CD4-positive, alpha-beta T cell treated with Interleukin-21 for 1 hour (primary cell): ENCODE results near the gene CNTNAP2.
"Not testable (repeated sequence)": the region's sequence is repeated elsewhere in the genome, so short reads cannot be mapped to it uniquely, and the experiment has no call there.

ENCODE experiments used
- DNase-seq: peaks from one replicate; pipeline ENCODE4 v3.0.0-alpha.2; 2020

Gene CNTNAP2

DNA sequence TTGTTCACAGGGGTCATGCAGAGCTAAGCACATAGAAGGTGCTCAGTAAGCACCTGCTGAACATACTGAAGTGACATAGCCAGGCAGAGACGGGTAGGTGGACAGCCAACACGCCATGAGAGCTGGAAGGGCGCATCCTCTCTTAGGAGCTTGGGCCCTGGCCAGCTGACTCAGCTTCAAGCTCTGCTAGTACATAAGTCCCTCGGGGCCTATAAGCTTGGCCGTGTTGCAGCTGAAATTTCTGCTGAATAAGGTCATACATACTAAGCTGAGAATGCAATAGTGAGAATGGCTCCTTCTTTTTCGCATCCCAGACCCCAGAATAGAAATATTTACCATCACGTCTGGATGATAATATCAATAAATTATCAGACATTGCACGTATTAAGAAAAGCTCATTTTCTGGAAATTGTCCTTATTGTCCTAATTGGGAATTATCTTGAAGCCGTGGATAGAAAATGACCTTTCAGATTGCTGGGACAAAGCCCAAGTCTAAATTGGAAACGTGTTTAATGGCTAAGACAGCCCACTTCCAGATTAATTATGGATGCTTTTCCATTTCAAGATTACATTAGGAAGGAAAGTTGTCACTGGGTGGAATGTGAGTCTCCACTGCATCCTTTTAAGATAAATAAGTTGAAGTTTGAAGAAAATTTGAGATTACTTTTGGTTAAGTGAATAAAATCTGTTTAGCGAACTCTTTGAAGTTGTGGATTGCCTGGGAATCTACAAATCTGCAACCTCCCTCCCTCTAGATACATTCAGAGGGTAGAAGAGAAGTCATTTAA is 2186.9 kb downstream of the CNTNAP2 start:
- no peak for DNase-seq

DNA sequence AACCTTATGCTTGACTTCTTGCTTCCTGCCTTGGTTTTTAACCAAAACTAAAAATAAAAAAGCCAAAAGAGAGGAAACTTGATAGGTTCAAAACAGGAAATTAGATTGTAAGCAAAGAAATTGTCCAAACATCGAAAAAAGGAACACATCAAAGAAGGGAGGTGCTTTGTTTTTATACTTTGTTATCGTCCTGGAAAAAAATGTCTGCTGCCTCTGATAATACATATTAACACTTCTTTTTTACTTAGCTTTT is 2187.4 kb downstream of the CNTNAP2 start:
- no peak for DNase-seq

DNA sequence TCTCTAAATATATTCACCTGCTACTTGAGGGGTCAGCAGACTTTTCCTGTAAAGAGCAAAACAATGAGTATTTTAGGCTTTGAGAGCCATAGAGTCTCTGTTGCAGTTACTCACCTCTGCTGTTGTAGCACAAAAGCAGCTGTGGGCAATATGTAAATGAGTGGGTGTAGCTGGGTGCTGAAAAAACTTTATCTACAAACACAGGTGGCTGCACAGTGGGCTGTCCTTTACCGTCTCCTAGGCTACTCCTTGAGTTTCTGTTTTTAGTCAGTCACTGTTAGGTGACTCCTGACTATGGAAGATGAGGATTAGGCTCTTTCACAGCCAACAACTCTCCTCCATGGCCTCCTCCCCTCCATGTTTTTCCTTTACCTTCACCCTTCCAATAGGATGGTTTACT is 2187.9 kb downstream of the CNTNAP2 start:
- DNase-seq, result no peak

- no peak for DNase-seq
Measured at GRCh38 chr7:148306759-148307158, 2190.2 kb downstream of the CNTNAP2 start.

GRCh38 chr7:148318102-148318811 is 2201.7 kb downstream of the CNTNAP2 start:
- DNase-seq, result no peak

- no peak for DNase-seq
Measured at GRCh38 chr7:148318838-148319237, 2202.2 kb downstream of the CNTNAP2 start.

- no peak for DNase-seq
Measured at GRCh38 chr7:148319316-148319808, 2202.8 kb downstream of the CNTNAP2 start.

GRCh38 chr7:148325208-148325607 is 2208.6 kb downstream of the CNTNAP2 start:
- DNase-seq, result no peak

DNA sequence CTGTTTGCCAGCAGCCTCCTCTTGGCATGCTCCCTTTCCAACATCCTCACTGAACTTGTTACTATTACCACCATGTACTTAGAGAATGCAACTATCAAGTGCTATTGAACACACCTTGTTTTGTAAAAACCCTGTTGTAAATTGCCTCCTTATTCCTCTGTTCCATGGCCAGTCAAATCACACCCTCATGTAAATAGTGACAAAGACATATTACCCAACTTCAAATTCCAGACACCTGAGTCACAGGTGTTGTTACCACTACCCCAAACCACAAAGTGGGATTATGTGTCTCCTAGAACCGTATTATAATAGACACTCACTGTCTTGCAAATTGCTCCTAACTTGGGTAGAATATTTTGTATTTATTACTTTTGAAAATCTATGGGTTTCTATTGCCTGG is 2210.8 kb downstream of the CNTNAP2 start:
- DNase-seq, result no peak

DNA sequence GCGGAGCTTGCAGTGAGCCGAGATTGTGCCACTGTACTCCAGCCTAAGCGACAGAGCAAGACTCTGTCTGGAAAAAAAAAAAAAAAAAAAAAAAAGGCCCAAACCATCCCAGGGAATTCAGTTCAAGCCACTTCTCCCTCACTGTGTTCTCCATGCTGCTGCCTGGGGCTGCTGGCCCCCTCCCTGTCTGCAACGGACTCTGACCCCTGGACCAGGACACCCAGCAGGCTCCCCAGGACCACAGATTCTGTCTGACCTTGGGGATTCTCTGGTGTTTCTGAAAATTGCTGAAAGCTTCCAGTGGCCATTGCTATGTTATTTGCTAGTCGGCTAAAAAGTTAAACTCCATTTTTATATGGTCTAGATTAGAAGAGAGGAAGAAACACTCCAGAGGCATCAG is 2212.3 kb downstream of the CNTNAP2 start:
- no peak for DNase-seq

- no peak for DNase-seq
Measured at GRCh38 chr7:148330124-148330818, 2213.7 kb downstream of the CNTNAP2 start.

DNA sequence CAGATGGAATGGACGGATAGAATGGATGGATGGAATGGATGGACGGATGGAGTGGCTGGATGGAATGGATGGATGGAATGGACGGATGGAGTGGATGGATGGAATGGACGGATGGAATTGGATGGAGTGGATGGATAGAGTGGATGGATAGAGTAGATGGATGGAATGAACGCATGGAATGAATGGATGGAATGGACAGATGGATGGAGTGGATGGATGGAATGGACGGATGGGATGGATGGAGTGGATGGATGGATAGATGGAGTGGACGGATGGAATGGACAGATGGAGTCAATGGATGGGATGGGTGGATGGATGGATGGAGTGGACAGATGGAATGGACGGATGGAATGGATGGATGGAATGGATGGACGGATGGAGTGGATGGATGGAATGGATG is 2214.2 kb downstream of the CNTNAP2 start:
- DNase-seq, result no peak

- not testable (repeated sequence) for DNase-seq
Measured at GRCh38 chr7:148331456-148331855, 2214.9 kb downstream of the CNTNAP2 start.

DNA sequence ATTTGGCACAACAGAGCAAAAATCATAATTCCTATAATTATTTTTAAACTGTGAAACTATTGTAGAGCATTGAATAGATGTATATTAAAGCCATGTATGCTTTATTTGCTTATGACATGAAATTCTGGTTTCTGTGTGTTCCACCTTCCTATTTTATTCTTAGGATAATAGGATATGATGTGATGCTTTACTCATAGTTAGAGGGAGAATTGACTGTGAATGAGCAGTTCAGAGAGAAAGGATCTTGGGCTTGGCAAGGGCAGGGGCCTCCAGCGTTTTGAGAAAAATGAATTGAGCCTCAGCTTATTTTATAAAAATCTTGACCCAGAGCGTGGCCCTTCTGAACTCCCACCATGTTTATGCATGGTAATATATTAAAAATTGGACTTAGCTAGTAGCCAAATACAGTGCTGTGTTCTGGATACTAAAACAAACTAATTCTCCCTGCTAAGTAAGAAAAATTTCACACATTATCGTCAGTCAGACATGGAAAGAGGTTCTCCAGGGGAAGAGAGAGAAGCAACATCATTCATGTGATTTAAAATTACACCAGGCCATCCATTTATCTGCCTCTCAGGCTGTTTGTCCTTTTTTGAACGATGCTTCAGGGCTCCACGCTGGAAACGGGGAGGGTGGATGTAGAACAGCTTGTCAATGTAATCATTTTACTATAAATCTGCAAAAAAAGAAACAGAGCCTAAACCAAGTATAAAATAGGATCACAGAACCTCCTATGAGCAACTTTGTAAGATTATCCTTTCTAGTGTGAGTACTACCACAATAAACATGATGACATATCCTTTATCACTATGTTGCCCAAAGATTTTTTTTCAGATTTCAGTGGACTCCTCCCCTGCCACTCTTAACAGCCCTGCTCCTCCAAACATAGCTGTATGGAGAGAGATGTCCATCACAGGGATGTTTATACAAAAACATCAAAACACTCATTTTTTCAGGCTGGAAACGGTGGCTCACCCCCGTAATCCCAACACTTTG is 2215.9 kb downstream of the CNTNAP2 start:
- DNase-seq, result no peak

- DNase-seq, result no peak
Measured at GRCh38 chr7:148334441-148334956, 2217.9 kb downstream of the CNTNAP2 start.

GRCh38 chr7:148334959-148335577 is 2218.5 kb downstream of the CNTNAP2 start:
- DNase-seq, result no peak

GRCh38 chr7:148335790-148336189 is 2219.2 kb downstream of the CNTNAP2 start:
- DNase-seq, result no peak

DNA sequence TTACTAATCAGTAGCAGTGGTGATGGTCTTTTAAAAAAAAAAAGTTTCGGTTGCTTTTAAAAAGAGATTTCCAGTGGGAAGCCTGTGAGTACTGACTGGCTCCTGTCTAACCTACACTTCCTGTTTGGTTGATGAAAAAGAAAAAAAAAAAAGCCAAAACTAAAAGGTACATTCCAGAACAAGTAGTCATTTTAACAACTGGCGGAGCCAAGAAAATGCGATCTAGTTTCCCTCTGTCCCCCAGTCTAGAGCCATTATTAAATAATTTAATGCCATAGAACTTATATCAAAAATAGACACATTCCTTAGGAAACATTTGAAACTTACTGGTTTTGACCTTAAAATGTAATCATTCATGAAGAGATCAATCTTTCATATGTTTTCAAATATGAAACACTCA is 2219.8 kb downstream of the CNTNAP2 start:
- DNase-seq, result no peak

- DNase-seq, result no peak
Measured at GRCh38 chr7:148337246-148337965, 2220.8 kb downstream of the CNTNAP2 start.

DNA sequence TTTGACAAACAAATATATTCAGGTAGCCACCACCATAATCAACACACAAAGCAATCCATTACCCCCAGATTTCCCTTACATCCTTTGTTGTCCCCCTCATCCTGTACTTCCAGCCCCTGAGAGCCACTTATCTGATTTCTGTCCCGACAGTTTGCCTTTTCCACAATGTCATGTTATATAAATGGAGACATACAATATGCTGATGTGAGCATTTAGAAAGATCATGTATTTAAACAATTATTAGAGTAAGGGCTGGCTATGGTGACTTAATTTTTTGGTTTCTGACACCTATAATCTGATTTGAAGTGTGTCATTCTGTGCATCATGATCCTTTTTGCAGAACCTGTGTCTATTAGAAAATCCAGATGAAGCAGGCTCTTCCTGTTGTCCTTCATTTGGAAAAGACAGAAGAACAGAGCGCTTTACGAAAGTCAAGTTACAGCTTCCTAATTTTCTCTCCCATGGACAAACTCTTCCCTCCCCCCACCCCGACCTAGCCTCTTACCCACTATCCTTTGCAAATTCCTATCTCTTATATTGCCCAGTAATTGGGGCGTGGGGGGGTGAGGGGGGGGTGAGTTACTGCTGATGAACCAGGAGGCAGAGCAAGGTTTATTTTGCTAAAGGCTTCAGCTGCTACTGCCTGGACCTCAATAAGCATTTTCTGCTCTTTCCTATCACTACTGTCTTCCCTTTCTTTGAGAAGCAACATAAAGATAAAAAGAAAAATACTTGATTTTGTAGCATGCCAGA is 2221.6 kb downstream of the CNTNAP2 start:
- DNase-seq, result no peak
